HCT116 (cell line): Measurements from ENCODE around the gene PDE6A.

Experiments used
- CEBPB ChIP-seq: IDR thresholded peaks from 2 replicates; pipeline ENCODE4 v1.6.1; 2012; ENCODE audit warnings: low read depth
- EGR1 ChIP-seq: IDR thresholded peaks from 2 replicates; pipeline ENCODE4 v1.6.1; 2012; ENCODE audit warnings: low read depth
- EZH2 ChIP-seq: fragments of 200-600 bp; sonication (generic); IDR thresholded peaks from 2 replicates; pipeline ENCODE4 v1.6.1; 2017; ENCODE audit warnings: antibody characterized with exemption, mixed run types
- EZH2phosphoT487 ChIP-seq: fragments of 200-600 bp; IDR thresholded peaks from 2 replicates; pipeline ENCODE4 v1.6.1; 2018; ENCODE audit warnings: antibody characterized with exemption, borderline replicate concordance
- FOSL1 ChIP-seq: IDR thresholded peaks from 2 replicates; pipeline ENCODE4 v1.6.1; 2012; ENCODE audit warnings: low read depth
- JUND ChIP-seq: IDR thresholded peaks from 2 replicates; pipeline ENCODE4 v1.6.1; 2012
- POLR2A ChIP-seq: IDR thresholded peaks from 2 replicates; pipeline ENCODE4 v1.7.0; 2011; ENCODE audit warnings: borderline replicate concordance; ENCODE audit not compliant: insufficient read depth, insufficient read length; ENCODE audit errors: extremely low read depth
- POLR2AphosphoS5 ChIP-seq: IDR thresholded peaks from 2 replicates; pipeline ENCODE4 v1.6.1; 2011; ENCODE audit warnings: mild to moderate bottlenecking, low read depth, low read length, moderate library complexity
- SP1 ChIP-seq: IDR thresholded peaks from 2 replicates; pipeline ENCODE4 v1.6.1; 2012; ENCODE audit warnings: low read depth
- TCF7L2 ChIP-seq: IDR thresholded peaks from 2 replicates; pipeline ENCODE4 v1.7.0; 2011; ENCODE audit warnings: borderline replicate concordance, inconsistent platforms; ENCODE audit not compliant: insufficient read depth, insufficient read length; ENCODE audit errors: extremely low read depth
- TF ChIP-seq, protein P1 (sequence below), 3 experiments: fragments of 200-600 bp in 1 of 3; sonication (generic) in 1 of 3; IDR thresholded peaks in 2 of 3; conservative IDR thresholded peaks in 1 of 3; 2 replicates each; pipeline ENCODE4 v1.5.1; 2012 to 2017; ENCODE audit warnings: low read depth in 2 of 3, low read length in 2 of 3, antibody characterized with exemption in 1 of 3, borderline replicate concordance in 1 of 3, control low read depth in 1 of 3, mild to moderate bottlenecking in 1 of 3, mixed read lengths in 1 of 3, mixed run types in 1 of 3, moderate library complexity in 1 of 3; ENCODE audit not compliant: insufficient read depth in 1 of 3
- TF ChIP-seq, protein P2 (sequence below): IDR thresholded peaks from 2 replicates; pipeline ENCODE4 v1.6.1; 2012; ENCODE audit warnings: low read depth
- TF ChIP-seq, protein P3 (sequence below): IDR thresholded peaks from 2 replicates; pipeline ENCODE4 v1.6.1; 2012
- TF ChIP-seq, protein P4 (sequence below): IDR thresholded peaks from 2 replicates; pipeline ENCODE4 v1.6.1; 2012

DNA sequence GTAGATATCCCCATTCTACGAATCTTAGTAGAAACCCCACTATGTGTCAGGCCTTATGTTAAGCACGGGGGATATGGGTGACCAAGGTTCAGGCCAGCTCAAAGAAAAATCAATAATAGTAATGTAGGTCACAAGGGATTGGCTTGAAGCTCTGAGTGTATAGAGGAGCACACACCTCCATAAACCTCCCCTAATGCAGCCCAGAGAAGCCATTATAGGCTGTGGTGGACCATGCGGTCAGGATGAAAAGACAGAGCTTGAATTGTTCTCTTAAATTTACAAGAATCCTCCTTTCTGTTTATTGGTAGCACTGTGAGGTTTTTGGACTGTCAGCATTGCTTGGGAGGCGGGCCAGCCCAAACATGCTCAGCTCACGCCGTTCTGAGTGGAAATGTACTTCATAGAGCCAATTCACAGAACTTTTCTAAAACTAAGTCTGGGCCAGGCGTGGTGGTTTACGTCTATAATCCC, 9.1 kb downstream of the PDE6A start:
- TF ChIP-seq POLR2AphosphoS5 (no peak), EZH2phosphoT487 (no peak), EZH2 (no peak), POLR2A (no peak), JUND (no peak), SP1 (no peak), FOSL1 (no peak), CEBPB (no peak), TCF7L2 (no peak), EGR1 (no peak)
- TF ChIP-seq, protein P1, sequence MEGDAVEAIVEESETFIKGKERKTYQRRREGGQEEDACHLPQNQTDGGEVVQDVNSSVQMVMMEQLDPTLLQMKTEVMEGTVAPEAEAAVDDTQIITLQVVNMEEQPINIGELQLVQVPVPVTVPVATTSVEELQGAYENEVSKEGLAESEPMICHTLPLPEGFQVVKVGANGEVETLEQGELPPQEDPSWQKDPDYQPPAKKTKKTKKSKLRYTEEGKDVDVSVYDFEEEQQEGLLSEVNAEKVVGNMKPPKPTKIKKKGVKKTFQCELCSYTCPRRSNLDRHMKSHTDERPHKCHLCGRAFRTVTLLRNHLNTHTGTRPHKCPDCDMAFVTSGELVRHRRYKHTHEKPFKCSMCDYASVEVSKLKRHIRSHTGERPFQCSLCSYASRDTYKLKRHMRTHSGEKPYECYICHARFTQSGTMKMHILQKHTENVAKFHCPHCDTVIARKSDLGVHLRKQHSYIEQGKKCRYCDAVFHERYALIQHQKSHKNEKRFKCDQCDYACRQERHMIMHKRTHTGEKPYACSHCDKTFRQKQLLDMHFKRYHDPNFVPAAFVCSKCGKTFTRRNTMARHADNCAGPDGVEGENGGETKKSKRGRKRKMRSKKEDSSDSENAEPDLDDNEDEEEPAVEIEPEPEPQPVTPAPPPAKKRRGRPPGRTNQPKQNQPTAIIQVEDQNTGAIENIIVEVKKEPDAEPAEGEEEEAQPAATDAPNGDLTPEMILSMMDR (IDR thresholded peaks at IDR 0.05 in 2 of 3, conservative IDR thresholded peaks at IDR 0.05 in 1 of 3; ENCODE audit: borderline replicate concordance in 1 of 3, insufficient read depth in 1 of 3, low read depth in 2 of 3, low read length in 2 of 3), result no peak
- TF ChIP-seq, protein P2, sequence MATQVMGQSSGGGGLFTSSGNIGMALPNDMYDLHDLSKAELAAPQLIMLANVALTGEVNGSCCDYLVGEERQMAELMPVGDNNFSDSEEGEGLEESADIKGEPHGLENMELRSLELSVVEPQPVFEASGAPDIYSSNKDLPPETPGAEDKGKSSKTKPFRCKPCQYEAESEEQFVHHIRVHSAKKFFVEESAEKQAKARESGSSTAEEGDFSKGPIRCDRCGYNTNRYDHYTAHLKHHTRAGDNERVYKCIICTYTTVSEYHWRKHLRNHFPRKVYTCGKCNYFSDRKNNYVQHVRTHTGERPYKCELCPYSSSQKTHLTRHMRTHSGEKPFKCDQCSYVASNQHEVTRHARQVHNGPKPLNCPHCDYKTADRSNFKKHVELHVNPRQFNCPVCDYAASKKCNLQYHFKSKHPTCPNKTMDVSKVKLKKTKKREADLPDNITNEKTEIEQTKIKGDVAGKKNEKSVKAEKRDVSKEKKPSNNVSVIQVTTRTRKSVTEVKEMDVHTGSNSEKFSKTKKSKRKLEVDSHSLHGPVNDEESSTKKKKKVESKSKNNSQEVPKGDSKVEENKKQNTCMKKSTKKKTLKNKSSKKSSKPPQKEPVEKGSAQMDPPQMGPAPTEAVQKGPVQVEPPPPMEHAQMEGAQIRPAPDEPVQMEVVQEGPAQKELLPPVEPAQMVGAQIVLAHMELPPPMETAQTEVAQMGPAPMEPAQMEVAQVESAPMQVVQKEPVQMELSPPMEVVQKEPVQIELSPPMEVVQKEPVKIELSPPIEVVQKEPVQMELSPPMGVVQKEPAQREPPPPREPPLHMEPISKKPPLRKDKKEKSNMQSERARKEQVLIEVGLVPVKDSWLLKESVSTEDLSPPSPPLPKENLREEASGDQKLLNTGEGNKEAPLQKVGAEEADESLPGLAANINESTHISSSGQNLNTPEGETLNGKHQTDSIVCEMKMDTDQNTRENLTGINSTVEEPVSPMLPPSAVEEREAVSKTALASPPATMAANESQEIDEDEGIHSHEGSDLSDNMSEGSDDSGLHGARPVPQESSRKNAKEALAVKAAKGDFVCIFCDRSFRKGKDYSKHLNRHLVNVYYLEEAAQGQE, result no peak
- TF ChIP-seq, protein P3, sequence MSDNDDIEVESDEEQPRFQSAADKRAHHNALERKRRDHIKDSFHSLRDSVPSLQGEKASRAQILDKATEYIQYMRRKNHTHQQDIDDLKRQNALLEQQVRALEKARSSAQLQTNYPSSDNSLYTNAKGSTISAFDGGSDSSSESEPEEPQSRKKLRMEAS, result no peak
- TF ChIP-seq, protein P4, sequence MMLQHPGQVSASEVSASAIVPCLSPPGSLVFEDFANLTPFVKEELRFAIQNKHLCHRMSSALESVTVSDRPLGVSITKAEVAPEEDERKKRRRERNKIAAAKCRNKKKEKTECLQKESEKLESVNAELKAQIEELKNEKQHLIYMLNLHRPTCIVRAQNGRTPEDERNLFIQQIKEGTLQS, result no peak
